Fibroblast of pulmonary artery (primary cell): ENCODE measurements around the gene LYG2.
"Not testable (repeated sequence)": the region's sequence is repeated elsewhere in the genome, so short reads cannot be mapped to it uniquely, and the experiment has no call there.

Experiments used
- DNase-seq: peaks from one replicate; pipeline ENCODE4 v3.0.0-alpha.2; 2010; ENCODE audit warnings: low read depth
- H3K4me3 ChIP-seq: replicated peaks from 2 replicates; pipeline ENCODE4 v1.5.1; 2011; ENCODE audit warnings: low read depth, mild to moderate bottlenecking, control low read depth, low read length, moderate library complexity
- TF ChIP-seq, protein P1 (sequence below): IDR thresholded peaks from 2 replicates; pipeline ENCODE4 v1.5.1; 2011; ENCODE audit warnings: mild to moderate bottlenecking, control low read depth, low read length, inconsistent platforms; ENCODE audit errors: missing control alignments

Gene LYG2

DNA sequence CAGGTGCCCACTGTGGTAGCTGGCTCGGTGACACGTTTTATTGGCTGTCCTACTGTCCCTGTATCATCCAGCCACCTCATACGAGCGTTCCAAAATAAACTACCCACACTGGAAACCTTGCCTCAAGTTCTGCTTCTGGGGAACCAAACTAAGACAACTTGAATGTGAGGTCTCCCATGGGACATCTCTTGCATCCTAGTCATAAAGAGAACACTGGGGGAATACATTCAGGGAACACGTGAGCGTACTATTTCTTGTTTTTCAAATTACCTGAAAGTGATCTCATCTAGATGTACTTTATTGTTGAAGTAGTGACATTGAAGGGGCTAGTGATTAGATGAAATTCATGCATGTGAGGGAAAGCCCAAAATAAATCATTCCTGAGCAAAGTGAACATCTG lies 15.0 kb downstream of the LYG2 start:
- no peak for DNase-seq
- TF ChIP-seq, protein P1, sequence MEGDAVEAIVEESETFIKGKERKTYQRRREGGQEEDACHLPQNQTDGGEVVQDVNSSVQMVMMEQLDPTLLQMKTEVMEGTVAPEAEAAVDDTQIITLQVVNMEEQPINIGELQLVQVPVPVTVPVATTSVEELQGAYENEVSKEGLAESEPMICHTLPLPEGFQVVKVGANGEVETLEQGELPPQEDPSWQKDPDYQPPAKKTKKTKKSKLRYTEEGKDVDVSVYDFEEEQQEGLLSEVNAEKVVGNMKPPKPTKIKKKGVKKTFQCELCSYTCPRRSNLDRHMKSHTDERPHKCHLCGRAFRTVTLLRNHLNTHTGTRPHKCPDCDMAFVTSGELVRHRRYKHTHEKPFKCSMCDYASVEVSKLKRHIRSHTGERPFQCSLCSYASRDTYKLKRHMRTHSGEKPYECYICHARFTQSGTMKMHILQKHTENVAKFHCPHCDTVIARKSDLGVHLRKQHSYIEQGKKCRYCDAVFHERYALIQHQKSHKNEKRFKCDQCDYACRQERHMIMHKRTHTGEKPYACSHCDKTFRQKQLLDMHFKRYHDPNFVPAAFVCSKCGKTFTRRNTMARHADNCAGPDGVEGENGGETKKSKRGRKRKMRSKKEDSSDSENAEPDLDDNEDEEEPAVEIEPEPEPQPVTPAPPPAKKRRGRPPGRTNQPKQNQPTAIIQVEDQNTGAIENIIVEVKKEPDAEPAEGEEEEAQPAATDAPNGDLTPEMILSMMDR = no peak
- H3K4me3 ChIP-seq = no peak overlapping the region

DNA sequence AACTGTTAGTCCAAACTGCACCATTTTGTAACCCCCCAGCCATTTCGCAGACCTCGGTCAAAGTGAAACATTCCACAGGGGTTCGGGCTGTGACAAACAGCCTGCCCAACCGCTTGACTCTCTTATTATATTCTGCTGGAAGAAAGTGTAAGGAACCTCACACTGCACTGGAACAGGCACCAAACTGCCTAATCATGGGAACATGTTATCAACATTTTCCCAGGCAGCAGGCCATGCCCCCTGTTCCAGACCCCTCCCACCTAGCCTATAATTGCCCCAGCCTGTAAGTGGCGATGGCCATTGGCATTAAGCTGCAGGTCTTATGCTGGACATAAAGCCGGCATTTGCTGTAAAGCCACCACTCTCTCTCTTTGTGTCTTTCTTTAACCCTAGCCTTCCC lies 16.9 kb downstream of the LYG2 start:
- TF ChIP-seq, protein P1 = no peak
- no peak for DNase-seq
- no peak overlapping the region for H3K4me3 ChIP-seq

DNA sequence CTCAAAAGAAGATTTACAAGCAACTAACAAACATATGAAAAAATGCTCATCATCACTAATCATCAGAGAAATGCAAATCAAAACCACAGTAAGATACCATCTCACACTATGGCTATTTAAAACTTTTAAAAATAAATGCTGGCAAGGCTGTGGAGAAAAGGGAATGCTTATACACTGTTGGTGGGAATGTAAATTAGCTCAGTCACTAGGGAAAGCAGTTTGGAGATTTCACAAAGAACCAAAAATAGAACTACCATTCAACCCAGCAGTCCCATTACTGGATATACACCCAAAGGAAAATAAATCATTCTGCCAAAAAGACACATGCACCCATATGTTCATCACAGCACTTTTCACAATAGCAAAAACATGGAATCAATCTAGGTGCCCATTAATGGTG lies 22.3 kb downstream of the LYG2 start:
- H3K4me3 ChIP-seq, DNase-seq: not testable (repeated sequence)

DNA sequence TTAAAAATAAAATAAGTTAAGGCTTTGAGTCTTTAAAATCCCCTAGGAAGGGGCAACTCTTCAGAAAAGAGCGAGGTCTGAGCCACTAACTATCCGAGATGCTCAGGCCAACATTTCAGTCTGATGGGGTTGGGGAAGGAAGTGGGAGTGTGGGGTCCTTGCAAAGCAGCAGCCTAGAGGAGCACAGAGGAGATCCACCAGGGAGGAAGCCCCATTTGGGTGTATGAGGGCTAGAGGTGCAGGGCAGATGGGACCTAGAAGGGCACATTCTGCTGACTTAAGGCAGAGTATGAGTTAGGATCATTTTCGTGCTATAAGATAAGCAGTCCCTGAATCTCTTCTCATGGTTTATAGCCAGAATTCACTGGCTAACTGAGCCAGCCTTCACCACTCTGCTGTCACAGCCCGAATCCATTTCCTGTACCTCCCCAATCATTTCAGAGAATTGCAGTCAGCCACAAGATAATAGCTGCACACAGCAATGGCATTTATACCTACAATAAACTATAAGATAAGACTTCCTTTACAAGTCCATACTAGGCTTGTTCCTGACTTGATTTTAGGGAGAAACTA lies 37.5 kb downstream of the LYG2 start:
- DNase-seq = peak; percentile 26
- TF ChIP-seq, protein P1 = no peak
- no peak overlapping the region for H3K4me3 ChIP-seq

DNA sequence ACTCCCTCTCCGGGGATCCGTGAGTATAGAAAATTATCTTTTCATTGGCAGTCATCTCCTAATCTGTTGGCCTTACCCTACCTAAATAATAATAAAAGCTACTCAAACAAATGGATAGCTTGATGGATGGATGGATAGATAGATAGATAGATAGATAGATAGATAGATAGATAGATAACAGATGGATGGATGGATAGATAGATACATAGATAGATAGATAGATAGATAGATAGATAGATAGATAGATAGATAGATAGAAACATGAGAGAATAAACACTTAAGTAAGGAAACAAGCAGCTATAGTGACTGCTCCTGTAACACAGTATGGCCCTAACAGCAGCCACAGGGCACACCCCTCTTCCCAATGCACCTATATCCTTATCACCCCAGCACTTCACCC lies 39.4 kb downstream of the LYG2 start:
- no peak for DNase-seq
- TF ChIP-seq, protein P1 = no peak
- no peak overlapping the region for H3K4me3 ChIP-seq

DNA sequence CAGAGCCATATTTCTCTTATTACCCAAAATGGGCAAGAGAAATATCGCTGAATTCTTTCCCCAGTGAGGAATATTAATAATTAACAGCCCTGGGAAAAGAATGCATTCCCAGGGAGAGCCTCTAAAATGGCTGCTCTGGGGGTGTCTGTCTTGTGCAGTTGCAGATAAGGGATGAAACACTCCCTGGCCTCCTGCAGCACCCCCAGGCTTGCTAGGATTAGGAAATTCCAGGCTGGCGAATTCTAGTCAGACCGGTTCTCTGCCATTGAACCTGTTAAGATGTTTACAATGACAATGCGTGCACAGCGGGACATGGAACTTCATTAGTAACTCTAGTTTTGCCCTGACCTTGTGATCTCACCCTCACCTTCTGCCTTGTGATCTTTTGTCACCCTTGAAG lies 50.0 kb downstream of the LYG2 start:
- no peak for DNase-seq
- TF ChIP-seq, protein P1 = no peak
- no peak overlapping the region for H3K4me3 ChIP-seq

DNA sequence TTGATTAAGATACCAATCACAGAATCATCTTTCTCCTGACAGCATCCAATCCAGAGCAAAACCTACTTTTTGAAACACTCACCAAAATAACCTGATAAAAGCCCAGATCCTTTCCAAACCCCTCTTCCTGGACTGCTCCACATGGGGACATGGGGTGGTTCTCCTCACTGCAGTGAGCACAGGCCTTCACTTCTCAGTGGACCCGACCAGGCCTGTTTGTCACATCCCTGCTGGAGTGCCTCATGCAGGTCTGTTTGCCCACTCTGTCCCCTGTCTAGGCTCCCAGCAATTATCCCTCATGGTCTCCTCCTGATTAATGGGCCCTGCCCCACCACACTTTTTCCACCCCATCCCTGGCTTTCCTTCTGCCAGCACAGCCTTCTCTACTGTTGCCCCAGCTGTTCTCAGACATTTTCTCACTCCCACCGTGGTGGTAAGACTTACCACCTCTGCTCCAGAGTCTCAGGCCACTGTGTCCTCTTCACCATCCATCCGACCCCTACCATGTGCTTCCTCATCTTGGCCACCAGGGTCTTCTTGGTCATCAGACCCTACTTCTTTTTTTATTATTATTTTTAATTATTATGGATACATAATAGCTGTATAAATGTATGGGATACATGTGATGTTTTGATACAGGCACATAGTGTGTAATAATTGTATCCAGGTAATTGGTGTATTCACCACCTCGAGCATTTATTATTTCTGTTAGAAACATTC lies 53.3 kb downstream of the LYG2 start:
- TF ChIP-seq, protein P1 = peak; percentile 8
- H3K4me3 ChIP-seq = no peak overlapping the region
- no peak for DNase-seq
